ENCODE data around the gene TRIP4. TPM values are rescaled to one million over a fixed set of nuclear protein-coding genes. Genes with fewer than 3 reads are reported as not detected.

TRIP4 gene
- total and polyA plus RNA-seq, 9 of the 15 experiments (the other 6 are each of a cell fraction or from before 2014, with no cell fraction given): 7.6 to 23.3 (median 16.7) TPM

DNA sequence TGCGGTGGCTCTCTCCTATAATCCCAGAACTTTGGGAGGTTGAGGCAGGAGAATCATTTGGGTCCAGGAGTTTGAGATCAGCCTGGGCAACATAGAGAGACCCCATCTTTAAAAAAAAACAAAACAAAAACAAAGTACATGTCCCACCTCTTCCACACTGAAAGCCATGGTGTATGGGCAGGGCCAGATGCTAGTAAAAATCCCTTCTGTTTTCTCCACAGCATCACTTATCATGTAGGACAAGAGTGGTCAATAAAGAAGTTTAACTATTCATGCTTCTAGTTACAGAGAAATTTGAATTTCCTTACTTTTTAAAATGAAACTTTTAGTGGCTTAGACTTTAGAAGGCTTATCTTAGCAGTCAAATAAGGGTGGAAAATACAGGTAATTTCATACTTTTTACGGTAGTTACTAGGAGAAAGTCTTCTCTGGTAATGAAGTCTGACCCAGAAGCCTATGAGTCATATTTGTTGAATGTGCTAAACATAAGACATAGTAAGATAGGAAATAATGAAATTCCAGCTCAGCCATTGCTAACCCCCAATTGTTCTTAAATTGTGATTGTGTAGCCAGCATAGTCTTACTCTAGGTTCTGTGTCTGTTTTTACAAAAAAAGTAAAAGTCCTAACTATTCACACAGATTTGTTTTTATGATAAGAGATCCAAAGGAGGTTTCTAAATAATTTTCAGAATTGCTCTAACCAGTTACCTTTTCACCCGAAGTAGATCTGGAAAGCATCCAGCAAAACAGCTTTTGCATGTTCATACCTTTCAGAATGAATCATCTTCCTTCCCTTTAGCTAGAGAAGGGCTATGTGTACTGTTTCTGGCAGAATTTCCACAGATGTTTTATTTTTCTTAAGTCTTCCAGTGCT lies 56.3 kb downstream of the TRIP4 start (continued):
- TF ChIP-seq, protein P1, sequence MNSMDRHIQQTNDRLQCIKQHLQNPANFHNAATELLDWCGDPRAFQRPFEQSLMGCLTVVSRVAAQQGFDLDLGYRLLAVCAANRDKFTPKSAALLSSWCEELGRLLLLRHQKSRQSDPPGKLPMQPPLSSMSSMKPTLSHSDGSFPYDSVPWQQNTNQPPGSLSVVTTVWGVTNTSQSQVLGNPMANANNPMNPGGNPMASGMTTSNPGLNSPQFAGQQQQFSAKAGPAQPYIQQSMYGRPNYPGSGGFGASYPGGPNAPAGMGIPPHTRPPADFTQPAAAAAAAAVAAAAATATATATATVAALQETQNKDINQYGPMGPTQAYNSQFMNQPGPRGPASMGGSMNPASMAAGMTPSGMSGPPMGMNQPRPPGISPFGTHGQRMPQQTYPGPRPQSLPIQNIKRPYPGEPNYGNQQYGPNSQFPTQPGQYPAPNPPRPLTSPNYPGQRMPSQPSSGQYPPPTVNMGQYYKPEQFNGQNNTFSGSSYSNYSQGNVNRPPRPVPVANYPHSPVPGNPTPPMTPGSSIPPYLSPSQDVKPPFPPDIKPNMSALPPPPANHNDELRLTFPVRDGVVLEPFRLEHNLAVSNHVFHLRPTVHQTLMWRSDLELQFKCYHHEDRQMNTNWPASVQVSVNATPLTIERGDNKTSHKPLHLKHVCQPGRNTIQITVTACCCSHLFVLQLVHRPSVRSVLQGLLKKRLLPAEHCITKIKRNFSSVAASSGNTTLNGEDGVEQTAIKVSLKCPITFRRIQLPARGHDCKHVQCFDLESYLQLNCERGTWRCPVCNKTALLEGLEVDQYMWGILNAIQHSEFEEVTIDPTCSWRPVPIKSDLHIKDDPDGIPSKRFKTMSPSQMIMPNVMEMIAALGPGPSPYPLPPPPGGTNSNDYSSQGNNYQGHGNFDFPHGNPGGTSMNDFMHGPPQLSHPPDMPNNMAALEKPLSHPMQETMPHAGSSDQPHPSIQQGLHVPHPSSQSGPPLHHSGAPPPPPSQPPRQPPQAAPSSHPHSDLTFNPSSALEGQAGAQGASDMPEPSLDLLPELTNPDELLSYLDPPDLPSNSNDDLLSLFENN (IDR thresholded peaks at IDR 0.05; ENCODE audit: low read depth in 2 of 2, low read length in 2 of 2): no peak
- TF ChIP-seq NFATC3 (IDR thresholded peaks at IDR 0.05): no peak
- TF ChIP-seq FOSL1 (tag; conservative IDR thresholded peaks at IDR 0.05): peak; percentile 86
- TF ChIP-seq JUND (IDR thresholded peaks at IDR 0.05; ENCODE audit: borderline replicate concordance, low read depth, low read length): peak; percentile 59; the same call in 1 of the 2 replicates
- TF ChIP-seq JUND (tag; IDR thresholded peaks at IDR 0.05; ENCODE audit: borderline replicate concordance, low read depth, low read length): peak; percentile 68; the same call in 2 of the 3 replicates
- peak; percentile 42; the same call in 1 of the 2 replicates for TF ChIP-seq C11orf30 (IDR thresholded peaks at IDR 0.05; ENCODE audit: low read depth)
- peak; percentile 74; the same call in 1 of the 2 replicates for TF ChIP-seq HMBOX1 (IDR thresholded peaks at IDR 0.05)
- TF ChIP-seq TEAD4 (IDR thresholded peaks at IDR 0.05; ENCODE audit: low read length): peak; percentile 73
- no peak for TF ChIP-seq TEAD4 (CRISPR knock-in tag; IDR thresholded peaks at IDR 0.05; ENCODE audit: borderline replicate concordance)
- TF ChIP-seq TAF15 (IDR thresholded peaks at IDR 0.05; ENCODE audit: low read depth, low read length): no peak
- peak; percentile 79 for TF ChIP-seq DPF2 (IDR thresholded peaks at IDR 0.05)
- TF ChIP-seq NFIC (IDR thresholded peaks at IDR 0.05): peak; percentile 88
- TF ChIP-seq TCF3 (CRISPR knock-in tag; IDR thresholded peaks at IDR 0.05): peak; percentile 33; the same call in 1 of the 2 replicates

Measured in K562 (cell line).